ENCODE results near the gene DCDC2. TPM values are rescaled to one million over a fixed set of nuclear protein-coding genes. Genes with fewer than 3 reads are reported as not detected.
"Not testable (repeated sequence)": the region's sequence is repeated elsewhere in the genome, so short reads cannot be mapped to it uniquely, and the experiment has no call there.

Gene DCDC2
- total and polyA plus RNA-seq, 2 donors (not counting 3 experiments of a cell fraction or from before 2014, with no cell fraction given) = not detected

DNA sequence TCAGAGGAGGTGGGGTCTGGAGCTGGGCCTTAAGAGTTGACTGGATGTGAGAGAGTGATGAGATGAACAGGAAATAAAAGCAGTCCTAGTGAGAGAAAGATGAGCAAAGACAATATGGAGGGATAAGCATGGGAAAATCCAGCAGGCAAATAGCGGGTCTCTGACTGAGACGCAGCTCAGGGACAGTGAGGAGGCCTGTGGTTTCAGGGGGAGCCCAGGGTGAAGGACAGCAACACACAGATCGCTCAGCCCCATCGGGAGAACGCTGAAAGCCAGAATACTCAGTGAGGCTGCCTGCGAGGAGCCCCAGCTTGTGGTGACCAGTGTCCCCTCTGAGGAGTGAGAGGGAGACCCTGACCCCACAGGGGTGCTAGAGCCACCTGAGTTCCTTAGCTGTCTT, 16.8 kb upstream of the DCDC2 start:
- H3K27ac ChIP-seq (ENCODE audit: insufficient read depth, low read depth, low read length) = no peak overlapping the region
- ChIA-PET CTCF (interaction anchor here (0.6 to 1.6 kb wide), 3 partner anchors 14 to 21 kb away, joined by 3 to 4 read pairs (median 3); no protein-coding TSS in a partner anchor), POLR2A (no interaction called here)
- no peaks in the 10 kb centered on the region for H3K4me1 ChIP-seq (ENCODE audit: control insufficient read depth, extremely low read depth, insufficient read depth, low read length)
- intact Hi-C loops (cut with micrococcal nuclease) (no loop called here), dilution Hi-C loops (cut with MboI; ENCODE audit: extremely low pct_ligation_motif_present, low sequenced_read_pairs) (no loop called here)
- FAIRE-seq (no peak), DNase-seq (ENCODE audit: low read depth, low spot score) (no peak)
- H3K36me3 ChIP-seq (ENCODE audit: control insufficient read depth in 2 of 2, extremely low read depth in 1 of 2, insufficient read depth in 2 of 2, low read length in 2 of 2) = no peaks in the 10 kb centered on the region
- no peaks in the 10 kb centered on the region for H3K27me3 ChIP-seq (ENCODE audit: control insufficient read depth in 2 of 2, insufficient read depth in 2 of 2, low read length in 2 of 2)
- no peak overlapping the region for H3K4me3 ChIP-seq (replicated peaks in 1 of 3; ENCODE audit: insufficient read depth in 1 of 3, low read depth in 1 of 3, low read length in 3 of 3)
- TF ChIP-seq POLR2A (IDR thresholded peaks at IDR 0.05; ENCODE audit: low read depth, low read length) (no peak), GATA2 (IDR thresholded peaks at IDR 0.05; ENCODE audit: insufficient read depth, insufficient read length, low read depth, low read length) (no peak), MYC (IDR thresholded peaks at IDR 0.05; ENCODE audit: low read depth, low read length) (no peak), EZH2 (IDR thresholded peaks at IDR 0.05; ENCODE audit: borderline replicate concordance, low read depth, low read length, severe bottlenecking) (no peak), FOS (IDR thresholded peaks at IDR 0.05; ENCODE audit: borderline replicate concordance, insufficient read depth, low read length) (no peak), POLR2AphosphoS5 (IDR thresholded peaks at IDR 0.05; ENCODE audit: insufficient read depth, low read depth, low read length) (no peak), JUN (IDR thresholded peaks at IDR 0.05; ENCODE audit: borderline replicate concordance, insufficient read depth, insufficient read length, low read depth) (no peak)
- TF ChIP-seq, protein P1, sequence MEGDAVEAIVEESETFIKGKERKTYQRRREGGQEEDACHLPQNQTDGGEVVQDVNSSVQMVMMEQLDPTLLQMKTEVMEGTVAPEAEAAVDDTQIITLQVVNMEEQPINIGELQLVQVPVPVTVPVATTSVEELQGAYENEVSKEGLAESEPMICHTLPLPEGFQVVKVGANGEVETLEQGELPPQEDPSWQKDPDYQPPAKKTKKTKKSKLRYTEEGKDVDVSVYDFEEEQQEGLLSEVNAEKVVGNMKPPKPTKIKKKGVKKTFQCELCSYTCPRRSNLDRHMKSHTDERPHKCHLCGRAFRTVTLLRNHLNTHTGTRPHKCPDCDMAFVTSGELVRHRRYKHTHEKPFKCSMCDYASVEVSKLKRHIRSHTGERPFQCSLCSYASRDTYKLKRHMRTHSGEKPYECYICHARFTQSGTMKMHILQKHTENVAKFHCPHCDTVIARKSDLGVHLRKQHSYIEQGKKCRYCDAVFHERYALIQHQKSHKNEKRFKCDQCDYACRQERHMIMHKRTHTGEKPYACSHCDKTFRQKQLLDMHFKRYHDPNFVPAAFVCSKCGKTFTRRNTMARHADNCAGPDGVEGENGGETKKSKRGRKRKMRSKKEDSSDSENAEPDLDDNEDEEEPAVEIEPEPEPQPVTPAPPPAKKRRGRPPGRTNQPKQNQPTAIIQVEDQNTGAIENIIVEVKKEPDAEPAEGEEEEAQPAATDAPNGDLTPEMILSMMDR (IDR thresholded peaks at IDR 0.05; ENCODE audit: extremely low read depth in 1 of 2, insufficient read depth in 1 of 2, low read depth in 1 of 2, low read length in 2 of 2) = no peak
- TF ChIP-seq, protein P2, sequence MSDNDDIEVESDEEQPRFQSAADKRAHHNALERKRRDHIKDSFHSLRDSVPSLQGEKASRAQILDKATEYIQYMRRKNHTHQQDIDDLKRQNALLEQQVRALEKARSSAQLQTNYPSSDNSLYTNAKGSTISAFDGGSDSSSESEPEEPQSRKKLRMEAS (IDR thresholded peaks at IDR 0.05; ENCODE audit: insufficient read depth, insufficient read length) = no peak
- H3K9me1 ChIP-seq (replicated peaks; ENCODE audit: control insufficient read depth, extremely low read depth, insufficient read depth, low read length) = no peaks in the 10 kb centered on the region
- H3K9me3 ChIP-seq (replicated peaks; ENCODE audit: control insufficient read depth, insufficient read depth, low read length) = no peaks in the 10 kb centered on the region
- no peak overlapping the region for H3K9ac ChIP-seq (replicated peaks; ENCODE audit: extremely low read depth, insufficient read depth, low read length)
- H3K4me2 ChIP-seq (ENCODE audit: insufficient read depth, low read length) = no peak overlapping the region
- BruUV-seq (replicated peaks) = no TSS peak
- H2AFZ ChIP-seq (ENCODE audit: low read depth, low read length) = no peak overlapping the region
- H3K79me2 ChIP-seq (ENCODE audit: control insufficient read depth, insufficient read depth, low read length) = no peaks in the 10 kb centered on the region
- no peaks in the 10 kb centered on the region for H4K20me1 ChIP-seq (replicated peaks; ENCODE audit: control insufficient read depth, extremely low read depth, insufficient read depth, low read length)

DNA sequence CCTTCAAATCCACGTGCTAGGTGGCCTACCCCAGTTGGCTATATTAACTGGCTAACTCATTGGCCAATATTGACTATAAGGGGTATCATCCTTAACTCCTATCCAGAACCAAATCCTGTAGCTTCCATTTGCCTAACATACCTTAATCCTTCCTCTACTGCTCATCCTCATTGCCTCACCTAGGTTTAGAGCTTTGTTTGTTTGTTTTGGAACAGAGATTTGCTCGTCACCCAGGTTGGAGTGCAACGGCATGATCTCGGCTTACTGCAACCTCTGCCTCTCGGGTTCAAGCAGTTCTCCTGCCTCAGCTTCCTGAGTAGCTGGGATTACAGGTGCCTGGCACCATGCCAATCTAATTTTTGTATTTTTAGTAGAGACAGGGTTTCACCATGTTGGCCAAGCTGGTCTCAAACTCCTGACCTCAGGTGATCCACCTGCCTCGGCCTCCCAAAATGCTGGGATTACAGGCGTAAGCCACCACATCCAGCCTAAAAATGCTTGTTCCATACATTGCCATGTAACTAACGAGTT, 7.3 kb upstream of the DCDC2 start:
- H3K79me2 ChIP-seq (ENCODE audit: control insufficient read depth, insufficient read depth, low read length); H3K27me3 ChIP-seq (ENCODE audit: control insufficient read depth in 2 of 2, insufficient read depth in 2 of 2, low read length in 2 of 2); H3K4me2 ChIP-seq (ENCODE audit: insufficient read depth, low read length); H3K4me3 ChIP-seq (replicated peaks in 1 of 3; ENCODE audit: insufficient read depth in 1 of 3, low read depth in 1 of 3, low read length in 3 of 3); CTCF ChIA-PET; H3K9me1 ChIP-seq (replicated peaks; ENCODE audit: control insufficient read depth, extremely low read depth, insufficient read depth, low read length); POLR2A ChIA-PET; H3K27ac ChIP-seq (ENCODE audit: insufficient read depth, low read depth, low read length); intact Hi-C loops (cut with micrococcal nuclease); H3K4me1 ChIP-seq (ENCODE audit: control insufficient read depth, extremely low read depth, insufficient read depth, low read length); H3K9ac ChIP-seq (replicated peaks; ENCODE audit: extremely low read depth, insufficient read depth, low read length); H3K36me3 ChIP-seq (ENCODE audit: control insufficient read depth in 2 of 2, extremely low read depth in 1 of 2, insufficient read depth in 2 of 2, low read length in 2 of 2); FAIRE-seq; DNase-seq (ENCODE audit: low read depth, low spot score); H2AFZ ChIP-seq (ENCODE audit: low read depth, low read length); H4K20me1 ChIP-seq (replicated peaks; ENCODE audit: control insufficient read depth, extremely low read depth, insufficient read depth, low read length); BruUV-seq (replicated peaks); dilution Hi-C loops (cut with MboI; ENCODE audit: extremely low pct_ligation_motif_present, low sequenced_read_pairs); H3K9me3 ChIP-seq (replicated peaks; ENCODE audit: control insufficient read depth, insufficient read depth, low read length): not testable (repeated sequence)

DNA sequence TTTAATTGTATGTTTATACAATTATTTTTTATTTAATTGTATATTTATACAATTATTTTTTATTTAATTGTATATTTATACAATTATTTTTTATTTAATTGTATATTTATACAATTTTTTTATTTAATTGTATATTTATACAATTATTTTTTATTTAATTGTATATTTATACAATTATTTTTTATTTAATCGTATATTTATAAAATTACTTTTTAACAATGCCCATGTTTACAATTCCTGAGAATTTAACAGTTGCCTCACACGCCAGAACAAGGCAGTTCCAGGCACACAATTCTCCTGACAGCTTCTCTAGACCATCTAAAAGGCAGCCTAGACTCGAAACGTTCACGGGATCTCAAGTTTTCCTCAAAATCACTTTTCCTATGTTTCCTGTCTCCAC, 4.5 kb upstream of the DCDC2 start:
- H3K79me2 ChIP-seq (ENCODE audit: control insufficient read depth, insufficient read depth, low read length); dilution Hi-C loops (cut with MboI; ENCODE audit: extremely low pct_ligation_motif_present, low sequenced_read_pairs); BruUV-seq (replicated peaks); H3K4me2 ChIP-seq (ENCODE audit: insufficient read depth, low read length); DNase-seq (ENCODE audit: low read depth, low spot score); H3K4me1 ChIP-seq (ENCODE audit: control insufficient read depth, extremely low read depth, insufficient read depth, low read length); H4K20me1 ChIP-seq (replicated peaks; ENCODE audit: control insufficient read depth, extremely low read depth, insufficient read depth, low read length); H3K9ac ChIP-seq (replicated peaks; ENCODE audit: extremely low read depth, insufficient read depth, low read length); H3K36me3 ChIP-seq (ENCODE audit: control insufficient read depth in 2 of 2, extremely low read depth in 1 of 2, insufficient read depth in 2 of 2, low read length in 2 of 2); POLR2A ChIA-PET; H2AFZ ChIP-seq (ENCODE audit: low read depth, low read length); FAIRE-seq; intact Hi-C loops (cut with micrococcal nuclease); H3K4me3 ChIP-seq (replicated peaks in 1 of 3; ENCODE audit: insufficient read depth in 1 of 3, low read depth in 1 of 3, low read length in 3 of 3); H3K9me3 ChIP-seq (replicated peaks; ENCODE audit: control insufficient read depth, insufficient read depth, low read length); H3K9me1 ChIP-seq (replicated peaks; ENCODE audit: control insufficient read depth, extremely low read depth, insufficient read depth, low read length); H3K27ac ChIP-seq (ENCODE audit: insufficient read depth, low read depth, low read length): not testable (repeated sequence)
- peaks cover 5 to 16% of the 10 kb centered on the region in 2 experiments for H3K27me3 ChIP-seq (ENCODE audit: control insufficient read depth in 2 of 2, insufficient read depth in 2 of 2, low read length in 2 of 2)
- CTCF ChIA-PET = interaction anchor here (0.8 to 1.0 kb wide), 2 partner anchors 8 to 79 kb away, joined by 3 to 5 read pairs; no protein-coding TSS in a partner anchor
